HFF-Myc (cell line): ENCODE data around the gene OR8H2.
"Not testable (repeated sequence)": the region's sequence is repeated elsewhere in the genome, so short reads cannot be mapped to it uniquely, and the experiment has no call there.

Experiments
- DNase-seq: peaks from one replicate; pipeline ENCODE4 v3.0.0-alpha.2; 2011; ENCODE audit warnings: low read depth; ENCODE audit errors: extremely low read depth
- H3K4me3 ChIP-seq: replicated peaks from 2 replicates; pipeline ENCODE4 v1.5.1; 2011; ENCODE audit warnings: low read depth, mild to moderate bottlenecking, control low read depth, low read length
- CTCF ChIP-seq: IDR thresholded peaks from 2 replicates; pipeline ENCODE4 v1.5.1; 2012; ENCODE audit warnings: mild to moderate bottlenecking, low read depth, low read length, control low read depth; ENCODE audit errors: missing control alignments

The OR8H2 gene

DNA sequence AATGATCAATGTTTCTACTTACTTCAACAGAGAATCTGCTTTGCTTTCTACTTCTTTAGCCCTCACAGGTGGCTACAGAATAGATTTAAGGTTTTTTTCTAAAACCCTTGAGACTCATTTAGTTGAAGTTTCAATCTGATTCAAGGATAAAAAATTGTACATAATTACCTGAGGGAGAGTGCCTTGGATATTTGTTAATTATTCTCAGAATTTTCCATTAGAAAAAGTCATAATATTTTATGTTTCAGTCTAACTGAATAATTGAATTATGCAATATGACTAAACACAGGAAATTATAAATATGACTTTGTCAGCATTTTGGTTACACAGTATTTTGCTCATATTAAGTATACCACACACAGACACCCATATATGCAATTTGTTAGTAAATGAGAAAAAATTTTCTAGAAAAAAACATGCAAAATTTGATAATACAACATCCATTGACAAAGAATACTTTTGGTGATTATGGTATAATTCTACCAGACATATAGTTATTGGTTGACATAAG, 36.7 kb downstream of the OR8H2 start, which contains the start of gene OR8J3:
Gene OR8J3 (minus strand): TSS at position 51 of the 511 bp plus-strand sequence. CDS start 2,483 bp downstream, outside the sequence.
- TF ChIP-seq CTCF, result no peak
- no peak for DNase-seq
- no peak within 1 kb of the TSS for H3K4me3 ChIP-seq

DNA sequence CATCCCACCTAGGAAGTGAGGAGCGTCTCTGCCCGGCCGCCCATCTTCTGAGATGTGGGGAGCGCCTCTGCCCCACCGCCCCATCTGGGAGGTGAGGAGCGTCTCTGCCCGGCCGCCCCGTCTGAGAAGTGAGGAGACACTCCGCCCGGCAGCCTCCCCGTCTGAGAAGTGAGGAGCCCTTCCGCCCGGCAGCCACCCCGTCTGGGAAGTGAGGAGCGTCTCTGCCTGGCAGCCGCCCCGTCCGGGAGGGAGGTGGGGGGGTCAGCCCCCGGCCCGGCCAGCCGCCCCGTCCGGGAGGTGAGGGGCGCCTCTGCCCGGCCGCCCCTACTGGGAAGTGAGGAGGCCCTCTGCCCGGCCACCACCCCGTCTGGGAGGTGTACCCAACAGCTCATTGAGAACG, 40.2 kb downstream of the OR8H2 start:
- not testable (repeated sequence) for DNase-seq, H3K4me3 ChIP-seq

DNA sequence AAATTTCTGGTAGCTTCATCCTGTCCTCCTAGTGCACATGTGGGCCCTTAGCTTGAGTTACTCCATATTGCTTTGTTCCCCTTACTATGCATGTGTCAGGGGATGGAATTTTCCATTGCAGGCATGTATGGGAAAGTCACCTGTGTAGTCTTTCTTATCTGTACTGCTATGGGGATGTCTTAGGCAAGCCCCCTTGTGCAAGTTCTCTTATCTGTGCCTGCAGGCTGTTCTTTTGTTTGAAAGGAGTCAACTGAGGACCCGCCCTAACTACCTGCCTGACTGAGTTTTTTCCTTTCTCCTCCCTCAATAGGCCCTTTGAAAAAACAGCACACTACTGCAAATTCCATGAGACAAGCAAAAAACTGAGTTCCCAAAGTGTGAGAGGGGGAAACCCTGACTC, 47.9 kb downstream of the OR8H2 start:
- H3K4me3 ChIP-seq, result no peak overlapping the region
- DNase-seq, result no peak
- TF ChIP-seq CTCF, result no peak

- no peak for DNase-seq
- H3K4me3 ChIP-seq, result no peak overlapping the region
- TF ChIP-seq CTCF, result no peak
Observed at GRCh38 chr11:56152333-56152732, 48.8 kb downstream of the OR8H2 start.
